ENCODE results near the gene SPTSSB.

Gene SPTSSB

GRCh38 chr3:161390200-161390599 is 18.9 kb upstream of the SPTSSB start:
- no peak for DNase-seq (ENCODE audit: low spot score)

GRCh38 chr3:161389445-161390035 is 18.2 kb upstream of the SPTSSB start:
- DNase-seq (ENCODE audit: low spot score) = no peak

GRCh38 chr3:161388855-161389254 is 17.5 kb upstream of the SPTSSB start:
- no peak for DNase-seq (ENCODE audit: low spot score)

- no peak for DNase-seq (ENCODE audit: low spot score)
Observed at GRCh38 chr3:161386991-161387770, 15.9 kb upstream of the SPTSSB start.

- DNase-seq (ENCODE audit: low spot score) = no peak
Observed at GRCh38 chr3:161372321-161373260, 1.3 kb upstream of the SPTSSB start.

GRCh38 chr3:161369531-161369930 is 1.8 kb downstream of the SPTSSB start:
- DNase-seq (ENCODE audit: low spot score) = no peak

GRCh38 chr3:161366094-161366493 is 5.2 kb downstream of the SPTSSB start:
- no peak for DNase-seq (ENCODE audit: low spot score)

- DNase-seq (ENCODE audit: low spot score) = no peak
Observed at GRCh38 chr3:161358488-161358887, 12.8 kb downstream of the SPTSSB start.

GRCh38 chr3:161356287-161356686 is 15.0 kb downstream of the SPTSSB start:
- no peak for DNase-seq (ENCODE audit: low spot score)

GRCh38 chr3:161355508-161355907 is 15.8 kb downstream of the SPTSSB start:
- no peak for DNase-seq (ENCODE audit: low spot score)

GRCh38 chr3:161354554-161354953 is 16.8 kb downstream of the SPTSSB start:
- no peak for DNase-seq (ENCODE audit: low spot score)

GRCh38 chr3:161351330-161351729 is 20.0 kb downstream of the SPTSSB start:
- no peak for DNase-seq (ENCODE audit: low spot score)

GRCh38 chr3:161350916-161351315 is 20.4 kb downstream of the SPTSSB start:
- no peak for DNase-seq (ENCODE audit: low spot score)

GRCh38 chr3:161349529-161350312 is 21.6 kb downstream of the SPTSSB start:
- peak; percentile 73 for DNase-seq (ENCODE audit: low spot score)

- peak; percentile 16 for DNase-seq (ENCODE audit: low spot score)
Observed at GRCh38 chr3:161348796-161349400, 22.4 kb downstream of the SPTSSB start.

- no peak for DNase-seq (ENCODE audit: low spot score)
Observed at GRCh38 chr3:161347726-161348125, 23.6 kb downstream of the SPTSSB start.

- DNase-seq (ENCODE audit: low spot score) = no peak
Observed at GRCh38 chr3:161345023-161345422, 26.3 kb downstream of the SPTSSB start.

- no peak for DNase-seq (ENCODE audit: low spot score)
Observed at GRCh38 chr3:161343986-161344385, 27.3 kb downstream of the SPTSSB start.

GRCh38 chr3:161343540-161343939 is 27.8 kb downstream of the SPTSSB start:
- no peak for DNase-seq (ENCODE audit: low spot score)

- no peak for DNase-seq (ENCODE audit: low spot score)
Observed at GRCh38 chr3:161342629-161343028, 28.7 kb downstream of the SPTSSB start.

Data from CD4-positive, alpha-beta T cell treated with Interleukin-2 at 100 ng/mL for 4 hours (primary cell).